NT2/D1 (cell line): ENCODE results near the gene OVAAL.

Experiments
- DNase-seq: peaks from one replicate; pipeline ENCODE4 v3.0.0-alpha.2; 2011; ENCODE audit warnings: low read depth, low spot score
- H3K27me3 ChIP-seq: 2 replicates; pipeline ENCODE4 v1.6.0; 2011; ENCODE audit warnings: mild to moderate bottlenecking; ENCODE audit not compliant: insufficient read length, insufficient read depth
- H3K36me3 ChIP-seq: 2 replicates; pipeline ENCODE4 v1.6.1; 2011; ENCODE audit warnings: mild to moderate bottlenecking, low read length, mixed read lengths; ENCODE audit not compliant: insufficient read depth, insufficient read length
- H3K4me1 ChIP-seq: 2 replicates; pipeline ENCODE4 v1.5.1; 2011; ENCODE audit not compliant: insufficient read depth, insufficient read length
- H3K4me3 ChIP-seq: 2 replicates; pipeline ENCODE4 v1.5.1; 2011; ENCODE audit warnings: low read depth; ENCODE audit not compliant: insufficient read length
- H3K9ac ChIP-seq: 2 replicates; pipeline ENCODE4 v1.6.0; 2011; ENCODE audit warnings: low read depth; ENCODE audit not compliant: insufficient read length
- H3K9me3 ChIP-seq: 2 replicates; pipeline ENCODE4 v1.5.1; 2011; ENCODE audit warnings: mild to moderate bottlenecking, low read length; ENCODE audit not compliant: insufficient read depth
- SUZ12 ChIP-seq: IDR thresholded peaks from 2 replicates; pipeline ENCODE4 v1.6.1; 2011; ENCODE audit not compliant: insufficient read length, insufficient read depth; ENCODE audit errors: extremely low read depth
- YY1 ChIP-seq: IDR thresholded peaks from 2 replicates; pipeline ENCODE4 v1.6.1; 2011; ENCODE audit not compliant: insufficient read length, insufficient read depth
- ZNF274 ChIP-seq: IDR thresholded peaks from 2 replicates; pipeline ENCODE4 v1.6.1; 2011; ENCODE audit warnings: mild to moderate bottlenecking, low read depth, low read length

Gene OVAAL

DNA sequence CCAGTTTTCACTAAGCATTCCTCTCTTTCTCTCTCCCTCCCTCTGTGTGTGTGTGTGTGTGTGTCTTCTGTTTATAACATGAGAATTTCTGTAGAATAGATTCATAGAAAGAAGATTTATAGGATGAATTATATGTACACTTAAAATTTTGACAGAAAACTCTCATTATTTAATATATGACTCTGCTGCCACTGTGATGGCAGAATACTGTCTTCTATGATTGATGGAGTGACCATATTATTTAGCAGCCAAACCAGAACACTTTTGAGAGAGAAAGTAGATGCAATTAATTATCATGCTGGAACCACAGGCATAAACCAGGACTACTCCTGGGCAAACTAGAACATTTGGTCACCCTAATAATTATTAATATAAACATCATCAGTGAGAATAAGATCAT, 38.8 kb downstream of the OVAAL start:
- TF ChIP-seq SUZ12 (no peak), ZNF274 (no peak), YY1 (no peak)
- no peaks in the 10 kb centered on the region for H3K36me3 ChIP-seq

DNA sequence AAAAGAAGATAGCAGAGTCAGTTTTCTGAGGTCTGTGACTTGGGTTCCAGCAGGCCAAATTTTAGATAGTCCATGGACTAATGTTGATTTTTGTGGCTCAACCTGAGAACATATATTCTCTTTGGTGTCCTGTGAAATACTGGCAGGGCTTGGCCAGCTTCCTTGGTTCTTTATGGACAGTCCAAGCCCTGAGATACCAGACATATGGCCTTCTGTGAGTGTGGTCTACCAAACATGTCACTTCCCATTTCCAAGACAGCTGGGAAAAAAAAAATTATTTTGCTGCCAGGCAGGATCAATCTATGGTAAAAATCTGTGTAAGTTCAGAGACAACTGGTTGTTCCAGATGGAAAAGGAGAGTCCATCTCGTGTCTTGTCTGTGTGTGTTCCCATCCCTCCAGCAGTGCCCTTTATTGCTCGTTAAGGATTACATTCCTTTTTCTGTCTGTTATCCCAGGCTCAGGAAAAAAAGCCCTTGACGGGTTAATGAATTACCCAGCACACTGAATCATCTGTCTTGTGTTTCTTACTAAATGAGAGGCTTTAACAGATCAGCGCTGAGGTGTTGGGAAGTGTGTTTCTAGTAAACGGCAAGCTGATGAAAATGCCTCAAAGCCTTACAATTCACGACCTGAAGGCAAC, 39.7 kb downstream of the OVAAL start:
- peaks cover 5% of the 10 kb centered on the region for H3K27me3 ChIP-seq
- no peaks in the 10 kb centered on the region for H3K4me1 ChIP-seq
- TF ChIP-seq SUZ12, result no peak
- no peak for TF ChIP-seq ZNF274
- TF ChIP-seq YY1, result no peak
- H3K4me3 ChIP-seq, result no peak overlapping the region
- no peak overlapping the region for H3K9ac ChIP-seq
- no peak for DNase-seq
- H3K9me3 ChIP-seq, result no peaks in the 10 kb centered on the region
- no peaks in the 10 kb centered on the region for H3K36me3 ChIP-seq

More for the DNA sequence above, 38.8 kb downstream of the OVAAL start:
- no peaks in the 10 kb centered on the region for H3K9me3 ChIP-seq
- H3K4me3 ChIP-seq, result no peak overlapping the region
- H3K27me3 ChIP-seq, result peaks cover 5% of the 10 kb centered on the region
- no peak for DNase-seq
- H3K9ac ChIP-seq, result no peak overlapping the region
- no peaks in the 10 kb centered on the region for H3K4me1 ChIP-seq

DNA sequence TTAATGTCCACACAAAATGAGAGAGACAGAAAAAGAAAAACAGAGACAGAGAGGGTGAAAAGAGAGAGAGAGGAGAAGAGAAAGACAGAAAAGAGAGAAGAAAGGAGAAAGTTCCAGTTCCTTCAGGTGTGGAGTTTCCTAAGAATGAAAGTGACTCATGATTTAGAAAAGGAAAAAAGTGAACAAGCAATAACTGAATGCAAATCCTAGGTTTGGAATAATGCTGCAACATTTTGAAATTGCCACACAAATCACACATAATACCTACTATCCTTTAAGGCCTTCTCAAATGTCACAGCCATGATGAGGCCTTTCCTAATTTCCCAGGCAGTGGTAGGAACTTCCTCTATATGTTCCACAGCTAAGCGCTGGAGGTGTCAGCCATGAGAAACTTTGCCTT, 41.6 kb downstream of the OVAAL start:
- Histone ChIP-seq H3K4me3 (no peak overlapping the region), H3K9me3 (no peaks in the 10 kb centered on the region), H3K27me3 (peaks cover 5% of the 10 kb centered on the region), H3K9ac (no peak overlapping the region), H3K4me1 (no peaks in the 10 kb centered on the region), H3K36me3 (no peaks in the 10 kb centered on the region)
- TF ChIP-seq SUZ12 (no peak), YY1 (no peak), ZNF274 (no peak)
- DNase-seq, result no peak

- H3K36me3 ChIP-seq, result no peaks in the 10 kb centered on the region
- H3K4me3 ChIP-seq, result no peak overlapping the region
- no peak for DNase-seq
- no peak overlapping the region for H3K9ac ChIP-seq
- H3K4me1 ChIP-seq, result no peaks in the 10 kb centered on the region
- TF ChIP-seq YY1, result no peak
- TF ChIP-seq SUZ12, result no peak
- TF ChIP-seq ZNF274, result no peak
- H3K27me3 ChIP-seq, result peaks cover 5% of the 10 kb centered on the region
- H3K9me3 ChIP-seq, result no peaks in the 10 kb centered on the region
These were observed 42.7 kb downstream of the OVAAL start for GRCh38 chr1:180601512-180601911.

GRCh38 chr1:180603223-180603849, 44.6 kb downstream of the OVAAL start:
- no peaks in the 10 kb centered on the region for H3K9me3 ChIP-seq
- no peaks in the 10 kb centered on the region for H3K36me3 ChIP-seq
- H3K9ac ChIP-seq, result no peak overlapping the region
- TF ChIP-seq SUZ12 (no peak), YY1 (no peak), ZNF274 (no peak)
- H3K4me1 ChIP-seq, result no peaks in the 10 kb centered on the region
- H3K4me3 ChIP-seq, result no peak overlapping the region
- DNase-seq, result no peak
- peaks cover 5% of the 10 kb centered on the region for H3K27me3 ChIP-seq

DNA sequence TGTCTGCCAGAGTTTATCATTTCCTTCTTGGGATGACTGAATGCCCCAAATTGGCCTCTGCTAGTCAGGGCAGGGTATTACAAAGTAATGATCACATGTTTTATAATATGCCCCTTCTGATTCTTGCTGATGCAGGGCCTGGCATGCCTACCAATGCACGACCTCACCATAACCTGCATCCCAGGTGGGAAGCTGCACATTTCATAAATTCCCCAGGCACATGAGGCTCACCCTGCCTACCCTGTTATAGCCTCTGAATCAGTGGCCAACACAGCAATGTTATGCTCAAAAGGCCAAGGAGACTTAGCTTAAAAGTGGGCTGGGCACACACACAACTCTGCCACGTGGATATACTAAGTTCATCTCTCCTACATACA, 45.1 kb downstream of the OVAAL start:
- no peaks in the 10 kb centered on the region for H3K4me1 ChIP-seq
- H3K27me3 ChIP-seq, result peaks cover 5% of the 10 kb centered on the region
- no peak overlapping the region for H3K4me3 ChIP-seq
- no peaks in the 10 kb centered on the region for H3K9me3 ChIP-seq
- TF ChIP-seq SUZ12 (no peak), YY1 (no peak), ZNF274 (no peak)
- no peak overlapping the region for H3K9ac ChIP-seq
- no peak for DNase-seq
- H3K36me3 ChIP-seq, result no peaks in the 10 kb centered on the region

- no peaks in the 10 kb centered on the region for H3K9me3 ChIP-seq
- peaks cover 3% of the 10 kb centered on the region for H3K27me3 ChIP-seq
These were observed 47.4 kb downstream of the OVAAL start for GRCh38 chr1:180606155-180606554.

More at GRCh38 chr1:180606155-180606554, 47.4 kb downstream of the OVAAL start:
- DNase-seq, result no peak
- TF ChIP-seq ZNF274, result no peak
- TF ChIP-seq YY1, result no peak
- TF ChIP-seq SUZ12, result no peak
- H3K4me1 ChIP-seq, result no peaks in the 10 kb centered on the region
- H3K36me3 ChIP-seq, result no peaks in the 10 kb centered on the region
- no peak overlapping the region for H3K9ac ChIP-seq
- no peak overlapping the region for H3K4me3 ChIP-seq
